Fibroblast of villous mesenchyme (primary cell): Measurements from ENCODE around the gene CDR2. TPM values are rescaled to one million over a fixed set of nuclear protein-coding genes. Genes with fewer than 3 reads are reported as not detected.

Experiments
- DNase-seq: peaks from one replicate; pipeline ENCODE4 v3.0.0-alpha.2; 2010; ENCODE audit warnings: low read depth
- H3K4me3 ChIP-seq: 2 replicates; pipeline ENCODE4 v1.5.1; 2011; ENCODE audit warnings: low read depth, mild to moderate bottlenecking, low read length
- CTCF ChIP-seq: IDR thresholded peaks from 2 replicates; pipeline ENCODE4 v1.5.1; 2012; ENCODE audit warnings: low read depth, mild to moderate bottlenecking, low read length; ENCODE audit not compliant: insufficient read depth
- total RNA-seq: library from RNA; depleted of rRNA; stranded (reverse); fragments of >200 nt; gene quantifications from 2 replicates; pipeline ENCODE4 v1.2.3, GENCODE V29; 2012

The CDR2 gene
- total RNA-seq, 1 donor, result 40.2 TPM

- TF ChIP-seq CTCF, result no peak
- DNase-seq, result no peak
- H3K4me3 ChIP-seq, result no peak overlapping the region
Measured at GRCh38 chr16:22316411-22316811, 58.0 kb downstream of the CDR2 start.

GRCh38 chr16:22315979-22316378, 58.4 kb downstream of the CDR2 start:
- DNase-seq, result no peak
- H3K4me3 ChIP-seq, result no peak overlapping the region
- no peak for TF ChIP-seq CTCF

- DNase-seq, result no peak
- TF ChIP-seq CTCF, result no peak
- no peak overlapping the region for H3K4me3 ChIP-seq
Measured at GRCh38 chr16:22314661-22315626, 59.5 kb downstream of the CDR2 start.

GRCh38 chr16:22313876-22314470, 60.4 kb downstream of the CDR2 start:
- no peak overlapping the region for H3K4me3 ChIP-seq
- no peak for TF ChIP-seq CTCF
- DNase-seq, result no peak

- no peak for DNase-seq
- no peak overlapping the region for H3K4me3 ChIP-seq
- no peak for TF ChIP-seq CTCF
Measured at GRCh38 chr16:22312897-22313781, 61.3 kb downstream of the CDR2 start.

- no peak overlapping the region for H3K4me3 ChIP-seq
- DNase-seq, result no peak
- TF ChIP-seq CTCF, result no peak
Measured at GRCh38 chr16:22311520-22311919, 62.9 kb downstream of the CDR2 start.
